DND-41 (cell line): Measurements from ENCODE around the gene COPS2.

Experiments
- ATAC-seq: fragments of 200-7000 bp; cut with Tn5 transposase; 3 replicates; pipeline ENCODE4 v1.9.1; 2021; ENCODE audit warnings: low read depth; ENCODE audit not compliant: insufficient read depth
- DNase-seq: peaks from one replicate; pipeline ENCODE4 v3.0.0-alpha.2; 2020
- H2AFZ ChIP-seq: 2 replicates; pipeline ENCODE4 v1.6.0; 2012; ENCODE audit warnings: low read depth, low read length
- H3K27ac ChIP-seq: 2 replicates; pipeline ENCODE4 v1.5.1; 2012; ENCODE audit warnings: low read length, inconsistent platforms
- H3K27me3 ChIP-seq: fragments of 200-600 bp; sonication (generic); 2 replicates; pipeline ENCODE4 v1.6.0; 2012; ENCODE audit warnings: low read length, mild to moderate bottlenecking, inconsistent platforms; ENCODE audit not compliant: insufficient read depth, poor library complexity
- H3K36me3 ChIP-seq: 2 replicates; pipeline ENCODE4 v1.5.1; 2012; ENCODE audit warnings: low read length, inconsistent platforms; ENCODE audit not compliant: insufficient read depth
- H3K4me1 ChIP-seq: 2 replicates; pipeline ENCODE4 v1.5.1; 2012; ENCODE audit warnings: mild to moderate bottlenecking, low read length; ENCODE audit not compliant: insufficient read depth
- H3K4me2 ChIP-seq: 2 replicates; pipeline ENCODE4 v1.6.0; 2012; ENCODE audit warnings: mild to moderate bottlenecking, moderate library complexity, low read length, inconsistent platforms; ENCODE audit not compliant: insufficient read depth
- H3K4me3 ChIP-seq, 2 experiments: fragments of 200-600 bp in 1 of 2; shearing (Covaris generic) in 1 of 2; 2 replicates each; pipeline ENCODE4 v1.5.1; 2012 to 2016; ENCODE audit warnings: inconsistent platforms in 2 of 2, low read length in 2 of 2, mild to moderate bottlenecking in 2 of 2, low read depth in 1 of 2, moderate library complexity in 1 of 2
- H3K79me2 ChIP-seq: 2 replicates; pipeline ENCODE4 v1.6.0; 2012; ENCODE audit warnings: low read length, inconsistent platforms; ENCODE audit not compliant: insufficient read depth
- H3K9ac ChIP-seq: 2 replicates; pipeline ENCODE4 v1.6.0; 2012; ENCODE audit warnings: low read depth, mild to moderate bottlenecking, inconsistent platforms, low read length, moderate library complexity
- H3K9me3 ChIP-seq: 2 replicates; pipeline ENCODE4 v1.5.1; 2012; ENCODE audit warnings: low read length, moderate library complexity, mild to moderate bottlenecking, inconsistent platforms; ENCODE audit not compliant: insufficient read depth, severe bottlenecking
- H4K20me1 ChIP-seq: 2 replicates; pipeline ENCODE4 v1.6.0; 2012; ENCODE audit warnings: low read length; ENCODE audit not compliant: insufficient read depth
- EZH2 ChIP-seq: IDR thresholded peaks from 3 replicates; pipeline ENCODE4 v1.6.1; 2012; ENCODE audit warnings: borderline replicate concordance, low read depth, mild to moderate bottlenecking, moderate library complexity, low read length, inconsistent platforms; ENCODE audit not compliant: severe bottlenecking
- TF ChIP-seq, protein P1 (sequence below): IDR thresholded peaks from 2 replicates; pipeline ENCODE4 v1.5.1; 2012; ENCODE audit warnings: borderline replicate concordance, low read length, moderate library complexity, mild to moderate bottlenecking; ENCODE audit not compliant: poor library complexity, severe bottlenecking; ENCODE audit errors: extremely low read depth

COPS2 gene

DNA sequence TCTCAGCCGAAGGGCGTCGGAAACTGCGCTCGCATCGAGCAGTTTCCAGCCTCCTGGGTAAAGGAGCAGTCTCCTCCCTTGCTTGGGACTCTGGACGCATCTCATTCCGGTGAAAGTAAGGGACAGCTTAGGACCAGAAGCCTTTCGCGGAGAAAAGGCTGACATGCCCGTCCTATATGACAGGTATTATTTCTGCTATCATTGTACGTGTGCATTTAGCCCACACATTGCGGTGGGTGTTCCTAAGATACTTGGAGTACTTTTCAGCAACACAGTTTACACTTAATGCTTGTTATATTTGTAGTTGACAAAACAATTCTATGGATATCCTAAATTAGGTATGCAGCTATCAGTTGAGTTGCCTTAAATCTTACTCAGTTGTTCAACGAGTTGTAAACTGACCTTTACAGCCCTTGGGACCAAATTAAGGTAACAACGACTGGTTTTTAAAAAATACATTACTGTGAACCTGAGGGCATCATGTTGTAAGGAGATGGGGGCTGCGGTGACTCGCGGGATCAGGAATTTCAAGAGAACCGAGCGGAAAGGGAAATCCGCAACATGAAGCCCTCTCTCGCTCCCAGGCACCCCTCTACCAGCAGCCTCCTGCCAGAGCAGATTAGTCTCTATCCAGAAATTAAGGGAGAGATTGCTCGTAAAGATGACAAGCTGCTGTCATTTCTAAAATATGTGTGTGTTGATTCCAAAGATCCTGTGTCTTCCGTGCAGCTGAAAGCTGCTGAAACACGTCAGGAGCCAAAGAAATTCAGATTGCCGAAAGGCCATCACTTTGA is 632 bp upstream of the COPS2 start:
- peak; percentile 12 for DNase-seq
- Histone ChIP-seq H3K4me2 (peak overlapping the region; percentile 65), H3K9ac (peak overlapping the region; percentile 52), H3K4me3 (peak overlapping the region; percentile 64 to 67), H3K36me3 (peaks cover 4% of the 10 kb centered on the region; the same call in 1 of the 2 replicates), H3K9me3 (no peaks in the 10 kb centered on the region), H2AFZ (peak overlapping the region; percentile 65), H3K27me3 (no peaks in the 10 kb centered on the region), H3K27ac (peak overlapping the region; percentile 12), H3K4me1 (peaks cover 38% of the 10 kb centered on the region), H3K79me2 (peaks cover 76% of the 10 kb centered on the region), H4K20me1 (peaks cover 8% of the 10 kb centered on the region; the same call in 1 of the 2 replicates)
- TF ChIP-seq, protein P1, sequence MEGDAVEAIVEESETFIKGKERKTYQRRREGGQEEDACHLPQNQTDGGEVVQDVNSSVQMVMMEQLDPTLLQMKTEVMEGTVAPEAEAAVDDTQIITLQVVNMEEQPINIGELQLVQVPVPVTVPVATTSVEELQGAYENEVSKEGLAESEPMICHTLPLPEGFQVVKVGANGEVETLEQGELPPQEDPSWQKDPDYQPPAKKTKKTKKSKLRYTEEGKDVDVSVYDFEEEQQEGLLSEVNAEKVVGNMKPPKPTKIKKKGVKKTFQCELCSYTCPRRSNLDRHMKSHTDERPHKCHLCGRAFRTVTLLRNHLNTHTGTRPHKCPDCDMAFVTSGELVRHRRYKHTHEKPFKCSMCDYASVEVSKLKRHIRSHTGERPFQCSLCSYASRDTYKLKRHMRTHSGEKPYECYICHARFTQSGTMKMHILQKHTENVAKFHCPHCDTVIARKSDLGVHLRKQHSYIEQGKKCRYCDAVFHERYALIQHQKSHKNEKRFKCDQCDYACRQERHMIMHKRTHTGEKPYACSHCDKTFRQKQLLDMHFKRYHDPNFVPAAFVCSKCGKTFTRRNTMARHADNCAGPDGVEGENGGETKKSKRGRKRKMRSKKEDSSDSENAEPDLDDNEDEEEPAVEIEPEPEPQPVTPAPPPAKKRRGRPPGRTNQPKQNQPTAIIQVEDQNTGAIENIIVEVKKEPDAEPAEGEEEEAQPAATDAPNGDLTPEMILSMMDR = no peak
- no peak for TF ChIP-seq EZH2
- ATAC-seq = no peak; the same call in 1 of the 3 replicates

DNA sequence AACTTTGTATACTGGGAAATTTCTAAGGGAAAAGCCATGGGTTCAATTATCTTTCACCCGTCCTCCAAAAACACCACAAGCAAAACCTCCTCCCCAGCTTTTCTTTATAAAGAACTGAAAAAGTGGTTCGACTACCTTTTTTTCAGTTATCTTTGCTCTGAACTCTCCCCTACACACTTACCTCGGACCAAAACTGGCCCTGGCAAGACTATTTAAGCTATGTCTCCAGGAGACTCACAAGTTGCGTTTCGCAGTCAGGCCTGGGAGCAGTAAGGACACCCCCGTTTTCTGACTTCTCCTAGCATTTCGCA is 645 bp downstream of the COPS2 start:
- Histone ChIP-seq H3K9me3 (no peaks in the 10 kb centered on the region), H3K9ac (peak overlapping the region; percentile 87), H3K36me3 (peaks cover 4% of the 10 kb centered on the region; the same call in 1 of the 2 replicates), H3K27me3 (no peaks in the 10 kb centered on the region), H3K79me2 (peaks cover 85% of the 10 kb centered on the region), H2AFZ (peak overlapping the region; percentile 77), H3K27ac (peak overlapping the region; percentile 82), H3K4me3 (peak overlapping the region; percentile 64 to 67), H3K4me2 (peak overlapping the region; percentile 78), H3K4me1 (peaks cover 38% of the 10 kb centered on the region), H4K20me1 (peaks cover 12% of the 10 kb centered on the region; the same call in 1 of the 2 replicates)
- no peak for DNase-seq
- TF ChIP-seq, protein P1 = no peak
- no peak for TF ChIP-seq EZH2
- no peak for ATAC-seq

DNA sequence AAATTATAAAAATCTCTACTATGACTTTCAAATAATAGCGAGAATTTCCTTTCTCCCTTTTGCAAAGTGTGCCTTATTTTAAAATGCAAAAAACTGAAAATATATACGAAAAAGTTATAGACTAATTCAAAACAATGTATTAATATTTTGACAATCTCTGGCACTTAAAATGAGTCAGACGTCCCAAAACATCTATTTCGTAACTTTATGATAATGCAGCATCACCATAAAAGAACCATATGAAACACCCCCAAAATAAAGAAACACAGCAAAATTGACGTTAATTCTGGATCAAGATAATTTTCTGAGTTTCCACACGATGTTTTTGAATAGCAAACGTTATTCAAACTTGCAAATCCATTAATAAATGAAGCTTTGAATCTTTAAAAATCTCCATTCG is 1.0 kb downstream of the COPS2 start:
- Histone ChIP-seq H3K79me2 (peaks cover 88% of the 10 kb centered on the region), H3K27me3 (no peaks in the 10 kb centered on the region), H3K4me3 (peak overlapping the region; percentile 64 to 67), H3K36me3 (peaks cover 4% of the 10 kb centered on the region; the same call in 1 of the 2 replicates), H3K9me3 (no peaks in the 10 kb centered on the region), H4K20me1 (peaks cover 15% of the 10 kb centered on the region; the same call in 1 of the 2 replicates), H3K9ac (peak overlapping the region; percentile 87), H2AFZ (no peak overlapping the region), H3K27ac (peak overlapping the region; percentile 82; the same call in 1 of the 2 replicates), H3K4me2 (peak overlapping the region; percentile 78), H3K4me1 (peaks cover 41% of the 10 kb centered on the region)
- TF ChIP-seq EZH2 = no peak
- TF ChIP-seq, protein P1 = no peak
- DNase-seq = no peak
- ATAC-seq = no peak
